Effector memory CD8-positive, alpha-beta T cell (primary cell): ENCODE measurements around the gene GTF2IRD1.
"Not testable (repeated sequence)": the region's sequence is repeated elsewhere in the genome, so short reads cannot be mapped to it uniquely, and the experiment has no call there.

Experiments
- ATAC-seq: fragments of 150-1000 bp; cut with Tn5 transposase; replicated peaks from 2 replicates; pipeline ENCODE4 v1.10.0; 2021; ENCODE audit warnings: mild to moderate bottlenecking, moderate library complexity
- DNase-seq, 3 experiments: peaks; one replicate each; pipeline ENCODE4 v3.0.0; 2021
- H3K27ac Mint-ChIP-seq, 2 donors: one replicate each; pipeline ENCODE4 v1.8.0; 2022; ENCODE audit warnings: mild to moderate bottlenecking in 2 of 2, mixed read lengths in 2 of 2, moderate library complexity in 2 of 2
- H3K27me3 Mint-ChIP-seq, 2 donors: one replicate each; pipeline ENCODE4 v1.8.0; 2022; ENCODE audit warnings: mixed read lengths in 2 of 2
- H3K36me3 Mint-ChIP-seq: one replicate; pipeline ENCODE4 v1.8.0; 2022; ENCODE audit warnings: mild to moderate bottlenecking, moderate library complexity, mixed read lengths; ENCODE audit not compliant: insufficient read depth
- H3K4me1 Mint-ChIP-seq, 2 donors: one replicate each; pipeline ENCODE4 v1.8.0; 2022; ENCODE audit warnings: low read depth in 2 of 2, mixed read lengths in 2 of 2
- H3K4me3 Mint-ChIP-seq, 2 donors: one replicate each; pipeline ENCODE4 v1.8.0; 2022; ENCODE audit warnings: mild to moderate bottlenecking in 2 of 2, mixed read lengths in 2 of 2, moderate library complexity in 2 of 2
- H3K9me3 Mint-ChIP-seq, 2 donors: one replicate each; pipeline ENCODE4 v1.8.0; 2022; ENCODE audit warnings: mixed read lengths in 2 of 2

GTF2IRD1 gene

DNA sequence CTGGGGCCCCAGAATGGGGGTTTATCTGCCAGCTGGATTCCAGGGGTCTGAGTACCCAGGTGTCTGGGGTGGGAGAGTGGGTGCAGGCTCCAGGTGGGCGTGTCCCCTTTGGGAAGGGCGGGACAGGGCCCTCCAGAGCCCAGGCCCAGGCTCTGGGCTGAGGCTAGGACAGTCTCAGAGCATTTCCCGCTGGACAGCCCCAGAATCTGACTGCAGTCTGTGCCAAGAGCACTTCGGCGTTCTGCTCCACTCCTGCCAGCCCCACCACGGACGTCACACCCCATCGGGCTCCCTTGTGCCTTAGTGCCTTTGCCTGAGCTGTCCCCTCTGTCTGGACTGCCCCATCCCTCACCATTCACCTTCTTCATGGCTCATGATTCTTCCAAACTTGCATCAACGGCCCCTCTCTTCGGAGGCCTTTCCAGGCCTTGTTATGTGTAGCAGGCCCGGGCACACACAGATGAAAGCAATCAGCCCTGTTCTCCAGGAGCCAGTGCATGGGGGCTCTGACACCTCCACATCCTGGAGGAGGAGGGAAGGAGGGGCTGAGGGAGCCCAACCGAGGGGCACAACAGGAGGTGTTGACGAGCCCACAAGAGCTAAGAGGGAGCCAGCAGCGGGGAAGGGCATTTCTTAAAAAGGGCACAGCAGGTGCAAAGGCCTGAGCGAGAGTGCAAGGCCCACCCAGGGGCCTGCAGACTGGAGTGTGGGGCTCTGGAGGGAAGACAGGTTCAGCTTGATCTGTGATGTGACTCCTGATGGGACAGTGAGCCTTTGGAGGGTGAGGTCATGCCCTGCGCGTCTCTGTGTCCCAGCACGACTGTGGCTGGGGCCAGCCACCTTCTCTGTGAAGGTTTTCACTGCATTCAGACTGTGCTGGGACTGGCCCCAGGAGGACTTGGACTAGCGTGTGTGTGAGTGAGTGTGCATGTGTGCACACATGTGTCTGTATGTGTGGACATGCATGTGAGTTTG is 41.7 kb downstream of the GTF2IRD1 start:
- Mint-ChIP-seq H3K9me3 (no peaks in the 10 kb centered on the region), H3K4me1 (no peaks in the 10 kb centered on the region), H3K36me3 (no peaks in the 10 kb centered on the region), H3K4me3 (no peak overlapping the region), H3K27ac (no peak overlapping the region), H3K27me3 (peaks cover 21 to 27% of the 10 kb centered on the region in 2 donors)
- DNase-seq (no peak), ATAC-seq (no peak)

DNA sequence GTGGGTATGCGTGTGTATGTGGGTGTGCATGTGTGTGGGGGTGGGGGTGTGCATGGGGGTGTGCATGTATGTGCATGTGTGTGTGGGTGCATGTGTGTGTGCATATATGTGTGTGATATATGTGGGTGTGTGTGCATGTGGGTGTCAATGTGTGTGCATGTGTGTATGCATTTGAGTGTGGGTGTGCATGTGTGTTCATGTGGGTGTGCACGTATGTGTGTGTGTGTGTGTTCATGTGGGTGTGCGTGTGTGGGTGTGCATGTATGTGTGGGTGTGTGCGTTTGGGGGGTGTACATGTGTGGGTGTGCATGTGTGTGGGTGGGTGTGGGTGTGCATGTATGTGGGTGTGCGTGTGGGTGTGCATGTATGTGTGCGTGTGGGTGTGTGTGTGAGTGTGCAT is 42.6 kb downstream of the GTF2IRD1 start:
- Mint-ChIP-seq H3K36me3 (no peaks in the 10 kb centered on the region), H3K27me3 (peaks cover 21 to 27% of the 10 kb centered on the region in 2 donors), H3K9me3 (no peaks in the 10 kb centered on the region), H3K27ac (no peak overlapping the region), H3K4me3 (no peak overlapping the region), H3K4me1 (no peaks in the 10 kb centered on the region)
- DNase-seq, result no peak
- ATAC-seq, result no peak

DNA sequence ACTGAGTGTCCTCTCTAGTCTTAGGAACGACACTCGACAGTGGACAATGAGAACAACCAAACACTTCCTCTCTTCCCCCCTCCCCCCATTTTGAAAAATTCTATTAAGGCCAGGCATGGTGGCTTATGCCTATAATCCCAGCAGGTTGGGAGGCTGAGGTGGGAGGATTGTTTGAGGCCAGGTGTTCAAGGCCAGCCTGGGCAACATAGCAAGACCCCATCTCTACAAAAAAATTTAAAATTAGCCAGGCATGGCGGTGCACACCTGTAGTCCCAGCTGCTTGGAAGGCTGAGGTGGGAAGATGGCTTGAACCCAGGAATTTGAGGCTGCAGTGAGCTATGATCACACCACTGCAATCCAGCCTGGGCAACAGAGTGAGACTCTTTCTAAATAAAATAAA is 43.1 kb downstream of the GTF2IRD1 start:
- H3K27me3 Mint-ChIP-seq, result peaks cover 21 to 25% of the 10 kb centered on the region in 2 donors
- H3K27ac Mint-ChIP-seq, DNase-seq, H3K4me3 Mint-ChIP-seq, H3K36me3 Mint-ChIP-seq, H3K9me3 Mint-ChIP-seq, ATAC-seq, H3K4me1 Mint-ChIP-seq: not testable (repeated sequence)

DNA sequence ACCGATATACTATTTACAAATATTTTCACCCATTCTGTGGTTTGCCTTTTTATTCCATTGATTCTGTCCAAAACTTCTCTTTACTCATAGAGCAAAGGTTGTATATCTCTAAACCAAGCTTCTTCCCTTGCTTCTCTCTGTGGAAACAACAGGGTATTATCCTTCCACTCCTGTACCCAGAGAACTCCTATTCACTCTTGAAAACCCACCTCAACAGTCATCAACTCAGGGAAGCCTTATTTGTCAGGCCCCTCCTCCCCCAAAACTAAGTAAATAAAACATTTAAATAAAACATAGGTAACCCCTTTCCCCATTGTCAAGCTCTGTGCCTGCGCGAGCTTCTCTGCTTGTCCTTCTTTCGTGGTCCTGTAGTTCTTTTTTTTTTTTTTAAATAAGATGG is 44.6 kb downstream of the GTF2IRD1 start:
- DNase-seq (no peak), ATAC-seq (no peak)
- Mint-ChIP-seq H3K4me1 (no peaks in the 10 kb centered on the region), H3K27me3 (peaks cover 7 to 9% of the 10 kb centered on the region in 2 donors), H3K27ac (no peak overlapping the region), H3K4me3 (no peak overlapping the region), H3K9me3 (no peaks in the 10 kb centered on the region), H3K36me3 (no peaks in the 10 kb centered on the region)

DNA sequence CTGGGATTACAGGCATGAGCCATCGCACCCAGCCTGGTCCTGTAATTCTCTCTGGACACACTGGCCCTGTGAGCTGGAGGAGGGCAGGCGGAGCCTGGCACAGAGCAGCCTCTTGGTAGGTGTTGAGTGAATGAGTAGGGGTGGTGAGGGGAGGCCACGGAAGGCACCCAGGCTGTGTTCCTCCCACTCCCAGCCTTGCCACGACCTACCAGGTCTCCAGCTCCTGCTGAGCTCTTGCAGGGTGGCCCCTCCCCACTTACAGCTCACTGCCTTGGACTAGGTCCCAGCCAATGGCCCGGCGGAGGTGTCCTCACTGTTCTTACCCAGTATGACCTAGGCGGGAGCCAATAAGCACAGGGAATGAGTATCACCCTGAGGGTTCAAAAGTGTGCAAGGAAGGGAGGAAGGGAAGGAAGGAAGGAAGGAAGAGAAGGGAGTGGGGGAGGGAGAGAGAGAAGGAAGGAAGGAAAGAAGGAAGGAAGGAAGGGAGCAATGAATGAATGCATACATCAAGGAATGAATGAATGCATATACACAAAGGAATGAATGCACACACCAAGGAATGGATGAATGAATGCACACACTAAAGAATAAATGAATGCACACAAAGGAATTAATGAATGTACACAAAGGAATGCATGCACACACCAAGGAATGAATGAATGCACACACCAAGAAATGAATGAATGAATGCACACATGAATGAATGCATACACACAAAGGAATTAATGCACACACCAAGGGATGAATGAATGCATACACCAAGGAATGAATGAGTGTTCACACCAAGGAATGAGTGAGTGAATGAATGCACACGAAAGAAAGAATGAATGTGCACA is 45.5 kb downstream of the GTF2IRD1 start:
- H3K4me1 Mint-ChIP-seq, result no peaks in the 10 kb centered on the region
- H3K27me3 Mint-ChIP-seq, result peaks cover 0 to under 1% of the 10 kb centered on the region in 2 donors
- H3K36me3 Mint-ChIP-seq, result no peaks in the 10 kb centered on the region
- no peaks in the 10 kb centered on the region for H3K9me3 Mint-ChIP-seq
- H3K27ac Mint-ChIP-seq, result no peak overlapping the region
- no peak for DNase-seq
- no peak overlapping the region for H3K4me3 Mint-ChIP-seq
- ATAC-seq, result no peak

DNA sequence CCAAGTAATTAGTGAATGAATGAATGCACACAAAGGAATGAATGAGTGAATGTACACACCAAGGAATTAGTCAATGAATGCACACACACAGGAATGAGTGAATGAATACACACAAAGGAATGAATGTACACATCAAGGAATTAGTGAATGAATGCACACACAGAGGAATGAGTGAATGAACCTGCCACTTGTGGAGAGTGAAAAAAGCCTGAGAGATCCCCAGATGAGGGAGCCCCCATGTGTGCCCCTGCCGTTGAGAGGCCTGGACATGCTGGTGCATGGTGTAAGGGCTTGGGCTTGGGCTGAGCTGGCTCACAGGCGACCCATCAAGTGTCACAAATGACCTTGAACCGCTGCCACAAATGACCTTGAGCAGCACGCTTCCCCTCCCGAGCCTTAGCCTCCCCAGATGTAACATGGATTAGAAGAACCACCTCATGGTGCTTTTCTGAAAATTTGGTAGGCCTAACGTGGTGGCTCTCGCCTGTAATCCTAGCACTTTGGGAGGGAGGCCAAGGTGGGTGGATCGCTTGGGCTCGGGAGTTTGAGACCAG is 46.2 kb downstream of the GTF2IRD1 start:
- Mint-ChIP-seq H3K27me3 (no peaks in the 10 kb centered on the region), H3K9me3 (no peaks in the 10 kb centered on the region), H3K4me3 (no peak overlapping the region), H3K36me3 (no peaks in the 10 kb centered on the region), H3K27ac (no peak overlapping the region), H3K4me1 (no peaks in the 10 kb centered on the region)
- no peak for DNase-seq
- no peak for ATAC-seq

DNA sequence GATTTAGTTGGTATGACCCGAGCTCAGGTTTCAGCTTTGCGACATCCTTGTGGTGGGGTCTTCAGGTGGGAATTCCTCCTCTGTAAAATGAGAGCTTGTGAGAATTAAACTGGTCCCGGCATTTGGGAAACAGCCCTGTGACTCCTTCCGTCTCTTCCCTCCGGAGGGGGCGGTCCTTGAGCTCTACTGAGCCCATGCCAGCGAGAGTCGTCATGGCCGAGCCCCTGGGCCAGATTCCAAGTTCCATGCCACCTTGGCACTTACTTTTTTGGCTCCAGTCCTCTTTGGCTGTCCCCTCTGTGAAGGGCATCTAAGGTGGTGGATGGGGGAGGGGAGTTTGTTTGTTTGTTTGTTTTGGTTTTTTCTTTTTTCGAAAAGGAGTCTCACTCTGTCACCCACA is 47.6 kb downstream of the GTF2IRD1 start:
- H3K4me3 Mint-ChIP-seq, result no peak overlapping the region
- H3K4me1 Mint-ChIP-seq, result no peaks in the 10 kb centered on the region
- H3K27ac Mint-ChIP-seq, result no peak overlapping the region
- ATAC-seq (no peak), DNase-seq (no peak)
- no peaks in the 10 kb centered on the region for H3K27me3 Mint-ChIP-seq
- H3K9me3 Mint-ChIP-seq, result no peaks in the 10 kb centered on the region
- H3K36me3 Mint-ChIP-seq, result no peaks in the 10 kb centered on the region

DNA sequence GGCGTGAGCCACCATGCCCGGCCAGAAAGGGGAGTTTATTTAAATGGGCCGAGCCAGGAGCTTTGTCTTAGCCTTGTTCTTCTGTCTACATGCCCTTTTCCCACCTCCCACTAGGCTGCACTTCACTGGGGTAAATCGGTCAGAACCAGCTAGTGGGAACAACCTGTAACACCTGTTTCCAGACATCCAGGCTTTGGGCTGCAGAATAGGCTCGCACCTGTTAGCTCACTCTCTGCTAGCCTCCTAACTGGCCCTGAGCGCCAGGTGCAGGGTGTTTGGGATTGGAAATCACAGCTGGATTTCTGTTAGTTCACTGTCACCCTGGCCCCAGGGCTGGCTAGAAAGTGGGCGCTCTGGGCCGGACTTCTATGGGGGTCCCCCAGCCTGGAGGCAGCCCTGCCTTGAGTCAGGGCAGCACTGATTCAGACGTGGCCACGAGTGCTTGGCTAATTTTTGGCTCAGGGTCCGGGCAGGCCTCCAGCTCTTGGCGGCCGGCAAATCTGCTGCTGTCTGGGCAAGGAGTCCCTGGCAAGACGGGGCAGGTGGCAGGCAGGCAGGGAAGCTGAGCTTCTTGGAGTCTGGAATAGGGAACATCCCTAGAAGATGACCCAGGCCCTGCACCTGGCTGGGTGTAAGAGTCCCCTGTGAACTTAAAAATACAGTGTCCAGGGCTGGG is 48.6 kb downstream of the GTF2IRD1 start:
- Mint-ChIP-seq H3K36me3 (no peaks in the 10 kb centered on the region), H3K27me3 (no peaks in the 10 kb centered on the region), H3K9me3 (no peaks in the 10 kb centered on the region), H3K4me1 (no peaks in the 10 kb centered on the region), H3K4me3 (no peak overlapping the region), H3K27ac (peak overlapping the region in 1 of 2 donors; percentile 17)
- ATAC-seq (no peak), DNase-seq (no peak)

DNA sequence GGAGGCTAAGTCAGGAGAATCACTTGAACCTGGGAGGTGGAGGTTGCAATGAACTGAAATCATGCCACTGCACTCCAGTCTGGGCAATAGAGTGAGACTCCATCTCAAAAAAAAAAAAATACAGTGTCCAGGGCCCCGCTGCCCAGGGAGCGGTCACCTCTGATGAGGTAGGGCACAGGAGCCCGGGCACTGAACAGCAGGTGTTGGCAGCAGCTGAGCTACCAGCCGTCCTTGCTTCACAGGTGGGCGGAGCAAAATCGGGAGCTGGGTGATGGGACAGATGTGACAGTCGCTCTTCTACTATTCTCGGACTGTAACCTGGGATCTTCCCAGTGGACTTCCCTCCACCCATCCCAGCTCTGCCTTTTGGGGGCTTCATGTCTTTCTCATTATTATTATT is 49.4 kb downstream of the GTF2IRD1 start:
- ATAC-seq (no peak), DNase-seq (no peak)
- Mint-ChIP-seq H3K27ac (peak overlapping the region in 1 of 2 donors; percentile 17), H3K9me3 (no peaks in the 10 kb centered on the region), H3K27me3 (no peaks in the 10 kb centered on the region), H3K4me1 (no peaks in the 10 kb centered on the region), H3K4me3 (no peak overlapping the region), H3K36me3 (no peaks in the 10 kb centered on the region)

DNA sequence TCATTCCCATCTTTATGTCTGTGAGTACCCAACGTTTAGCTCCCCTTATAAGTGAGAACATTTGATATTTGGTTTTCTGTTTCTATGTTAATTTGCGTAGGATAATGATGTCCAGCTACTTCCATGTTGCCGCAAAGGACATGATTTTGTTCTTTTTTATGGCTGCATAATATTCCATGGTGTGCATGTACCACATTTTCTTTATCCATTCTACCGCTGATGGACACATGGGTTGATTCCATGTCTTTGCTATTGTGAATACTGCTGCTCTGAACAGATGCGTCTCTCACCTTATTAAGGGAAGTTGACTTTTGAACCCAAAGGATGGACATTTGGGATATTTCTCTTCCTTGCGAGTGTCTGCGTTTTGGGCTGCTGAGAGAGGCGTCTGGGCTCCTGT is 50.2 kb downstream of the GTF2IRD1 start:
- no peaks in the 10 kb centered on the region for H3K9me3 Mint-ChIP-seq
- H3K27me3 Mint-ChIP-seq, result no peaks in the 10 kb centered on the region
- DNase-seq, result no peak
- H3K27ac Mint-ChIP-seq, result no peak overlapping the region
- no peaks in the 10 kb centered on the region for H3K4me1 Mint-ChIP-seq
- no peak for ATAC-seq
- no peak overlapping the region for H3K4me3 Mint-ChIP-seq
- H3K36me3 Mint-ChIP-seq, result no peaks in the 10 kb centered on the region

DNA sequence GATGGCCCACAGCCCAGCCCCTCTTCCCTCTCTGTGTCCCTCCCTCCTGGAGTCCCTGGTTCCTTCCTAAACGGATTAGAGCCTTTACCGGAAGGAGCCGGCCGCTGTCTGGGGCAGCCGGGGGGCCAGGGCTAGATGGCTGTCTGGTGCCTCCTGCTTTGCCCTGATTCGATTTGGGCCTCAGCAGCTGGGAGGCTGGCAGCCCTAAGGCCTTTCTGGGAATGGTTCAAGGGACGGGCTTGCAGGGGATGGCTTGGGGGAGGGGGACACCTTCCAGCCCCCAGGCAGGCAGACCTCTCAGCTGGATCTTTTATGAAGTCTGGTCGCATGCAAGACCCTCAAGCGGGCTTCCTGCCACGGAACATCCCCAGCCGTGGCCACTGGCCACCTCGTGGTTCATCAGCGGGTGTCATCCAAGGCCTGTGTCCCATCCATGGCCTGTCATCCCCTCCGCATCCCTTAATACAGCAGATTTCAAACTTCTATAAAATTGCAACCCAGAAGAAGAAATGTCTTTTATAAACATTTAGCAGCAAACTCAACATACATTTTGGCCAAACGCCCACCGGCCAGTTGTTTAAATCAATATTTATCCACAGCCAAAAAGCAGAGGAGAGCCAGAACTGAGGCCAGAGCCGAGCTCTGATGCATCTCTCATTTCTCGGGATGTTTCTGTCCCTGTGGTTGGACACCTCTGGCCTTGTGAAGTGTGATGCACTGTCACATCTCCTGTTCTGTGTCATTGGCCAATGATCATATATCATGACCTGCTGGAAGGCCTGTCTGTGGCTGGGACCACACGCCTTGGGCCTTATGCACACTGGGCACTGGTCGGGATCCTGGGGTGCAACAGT is 52.0 kb downstream of the GTF2IRD1 start:
- ATAC-seq (no peak), DNase-seq (no peak)
- H3K27me3 Mint-ChIP-seq, result no peaks in the 10 kb centered on the region
- H3K4me3 Mint-ChIP-seq, result no peak overlapping the region
- H3K36me3 Mint-ChIP-seq, result no peaks in the 10 kb centered on the region
- no peaks in the 10 kb centered on the region for H3K9me3 Mint-ChIP-seq
- H3K27ac Mint-ChIP-seq, result peak overlapping the region in 1 of 2 donors; percentile 16
- H3K4me1 Mint-ChIP-seq, result no peaks in the 10 kb centered on the region

DNA sequence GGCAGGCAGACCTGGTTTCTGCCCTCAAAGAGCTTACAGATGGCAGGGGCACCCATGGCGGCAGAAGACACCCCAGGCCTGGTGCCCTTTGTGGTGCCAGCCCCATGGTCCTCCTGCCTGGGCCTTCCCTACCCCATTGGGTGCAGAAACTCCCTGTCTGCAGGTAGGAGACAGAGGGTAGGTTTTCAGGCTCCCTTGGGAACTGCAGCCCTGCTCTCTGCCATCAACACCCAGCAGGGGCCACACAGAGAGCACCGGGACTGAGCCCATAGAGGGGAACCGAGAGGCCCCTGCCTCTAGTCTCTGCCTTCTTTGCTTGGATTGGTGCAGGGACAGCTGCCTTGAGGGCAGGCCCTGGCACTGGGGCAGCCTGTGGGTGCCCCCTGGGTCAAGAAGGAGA is 52.6 kb downstream of the GTF2IRD1 start:
- Mint-ChIP-seq H3K4me1 (no peaks in the 10 kb centered on the region), H3K9me3 (no peaks in the 10 kb centered on the region), H3K27ac (peak overlapping the region in 1 of 2 donors; percentile 16), H3K27me3 (no peaks in the 10 kb centered on the region), H3K4me3 (no peak overlapping the region), H3K36me3 (no peaks in the 10 kb centered on the region)
- ATAC-seq, result no peak
- DNase-seq, result no peak
